Keratinocyte (primary cell): ENCODE measurements around the gene KCND2.

Experiments used
- EZH2 ChIP-seq: IDR thresholded peaks from one replicate; pipeline ENCODE4 v1.6.1; 2012; ENCODE audit warnings: inconsistent platforms, mild to moderate bottlenecking, low read length, moderate library complexity
- TF ChIP-seq, protein P1 (sequence below), 3 experiments: IDR thresholded peaks in 1 of 3; conservative IDR thresholded peaks in 1 of 3; optimal IDR thresholded peaks in 1 of 3; 2 replicates in 2 of 3; 3 replicates in 1 of 3; pipeline versions ENCODE3 to v1.5.1; 2011; ENCODE audit warnings: low read length in 3 of 3, mild to moderate bottlenecking in 3 of 3, moderate library complexity in 2 of 3, control low read depth in 1 of 3, inconsistent platforms in 1 of 3; ENCODE audit not compliant: insufficient read depth in 2 of 3; ENCODE audit errors: extremely low read depth in 1 of 3

GRCh38 chr7:120413164-120413563 lies 140.2 kb downstream of the KCND2 start:
- TF ChIP-seq, protein P1, sequence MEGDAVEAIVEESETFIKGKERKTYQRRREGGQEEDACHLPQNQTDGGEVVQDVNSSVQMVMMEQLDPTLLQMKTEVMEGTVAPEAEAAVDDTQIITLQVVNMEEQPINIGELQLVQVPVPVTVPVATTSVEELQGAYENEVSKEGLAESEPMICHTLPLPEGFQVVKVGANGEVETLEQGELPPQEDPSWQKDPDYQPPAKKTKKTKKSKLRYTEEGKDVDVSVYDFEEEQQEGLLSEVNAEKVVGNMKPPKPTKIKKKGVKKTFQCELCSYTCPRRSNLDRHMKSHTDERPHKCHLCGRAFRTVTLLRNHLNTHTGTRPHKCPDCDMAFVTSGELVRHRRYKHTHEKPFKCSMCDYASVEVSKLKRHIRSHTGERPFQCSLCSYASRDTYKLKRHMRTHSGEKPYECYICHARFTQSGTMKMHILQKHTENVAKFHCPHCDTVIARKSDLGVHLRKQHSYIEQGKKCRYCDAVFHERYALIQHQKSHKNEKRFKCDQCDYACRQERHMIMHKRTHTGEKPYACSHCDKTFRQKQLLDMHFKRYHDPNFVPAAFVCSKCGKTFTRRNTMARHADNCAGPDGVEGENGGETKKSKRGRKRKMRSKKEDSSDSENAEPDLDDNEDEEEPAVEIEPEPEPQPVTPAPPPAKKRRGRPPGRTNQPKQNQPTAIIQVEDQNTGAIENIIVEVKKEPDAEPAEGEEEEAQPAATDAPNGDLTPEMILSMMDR (optimal IDR thresholded peaks at IDR 0.05 in 1 of 3, IDR thresholded peaks at IDR 0.05 in 1 of 3, conservative IDR thresholded peaks at IDR 0.05 in 1 of 3; ENCODE audit: extremely low read depth in 1 of 3, insufficient read depth in 2 of 3, low read length in 3 of 3): no peak
- TF ChIP-seq EZH2: no peak
